Stimulated activated CD4-positive, alpha-beta T cell treated with anti-CD3 and anti-CD28 coated beads, Interleukin-15, amount 100 ng/mL, for 48 hours (primary cell): ENCODE results near the gene RASGRF2.
"Not testable (repeated sequence)": the region's sequence is repeated elsewhere in the genome, so short reads cannot be mapped to it uniquely, and the experiment has no call there.

ENCODE experiments used
- DNase-seq, 2 donors: peaks; one replicate each; pipeline ENCODE4 v3.0.0-alpha.2; 2020; ENCODE audit warnings: low read depth in 2 of 2

RASGRF2 gene

GRCh38 chr5:81068635-81069034 lies 108.5 kb downstream of the RASGRF2 start:
- no peak for DNase-seq

- DNase-seq = no peak
These were observed 109.8 kb downstream of the RASGRF2 start for GRCh38 chr5:81069990-81070389.

GRCh38 chr5:81070571-81071255 lies 110.5 kb downstream of the RASGRF2 start:
- DNase-seq = no peak

GRCh38 chr5:81075041-81075440 lies 114.9 kb downstream of the RASGRF2 start:
- DNase-seq = no peak

- no peak for DNase-seq
These were observed 116.9 kb downstream of the RASGRF2 start for GRCh38 chr5:81077105-81077504.

GRCh38 chr5:81078930-81079329 lies 118.8 kb downstream of the RASGRF2 start:
- DNase-seq = no peak

- no peak for DNase-seq
These were observed 120.8 kb downstream of the RASGRF2 start for GRCh38 chr5:81080809-81081460.

GRCh38 chr5:81081461-81081835 lies 121.3 kb downstream of the RASGRF2 start:
- no peak for DNase-seq

- no peak for DNase-seq
These were observed 126.7 kb downstream of the RASGRF2 start for GRCh38 chr5:81086881-81087281.

GRCh38 chr5:81091199-81091598 lies 131.0 kb downstream of the RASGRF2 start:
- DNase-seq = no peak

- no peak for DNase-seq
These were observed 133.5 kb downstream of the RASGRF2 start for GRCh38 chr5:81093536-81094196.

GRCh38 chr5:81095835-81096234 lies 135.7 kb downstream of the RASGRF2 start:
- no peak for DNase-seq

- DNase-seq = no peak
These were observed 137.6 kb downstream of the RASGRF2 start for GRCh38 chr5:81097713-81098112.

- no peak for DNase-seq
These were observed 145.2 kb downstream of the RASGRF2 start for GRCh38 chr5:81105261-81105877.

GRCh38 chr5:81115261-81115660 lies 155.1 kb downstream of the RASGRF2 start:
- DNase-seq = no peak

GRCh38 chr5:81117566-81117965 lies 157.4 kb downstream of the RASGRF2 start:
- DNase-seq = no peak

- no peak for DNase-seq
These were observed 161.1 kb downstream of the RASGRF2 start for GRCh38 chr5:81121273-81121672.

GRCh38 chr5:81121836-81122630 lies 161.9 kb downstream of the RASGRF2 start:
- no peak for DNase-seq

GRCh38 chr5:81124689-81125088 lies 164.5 kb downstream of the RASGRF2 start:
- not testable (repeated sequence) for DNase-seq

- DNase-seq = no peak
These were observed 165.8 kb downstream of the RASGRF2 start for GRCh38 chr5:81125959-81126358.

GRCh38 chr5:81128416-81128815 lies 168.3 kb downstream of the RASGRF2 start:
- DNase-seq = no peak

- DNase-seq = no peak
These were observed 172.2 kb downstream of the RASGRF2 start for GRCh38 chr5:81132381-81132780.
